HG03064 (cell line): ENCODE measurements around the gene ERBB3.

Experiments
- ATAC-seq: cut with Tn5 transposase; IDR thresholded peaks from one replicate; pipeline ENCODE4 v1.9.1; 2021; ENCODE audit warnings: low read depth; ENCODE audit not compliant: unreplicated experiment

Gene ERBB3

GRCh38 chr12:56078931-56079722, 838 bp upstream of the ERBB3 start:
- ATAC-seq = no peak

- ATAC-seq = no peak
Observed at GRCh38 chr12:56080556-56081138, 682 bp downstream of the ERBB3 start.

GRCh38 chr12:56081393-56082347, 1.7 kb downstream of the ERBB3 start:
- ATAC-seq = no peak

- no peak for ATAC-seq
Observed at GRCh38 chr12:56082382-56082781, 2.4 kb downstream of the ERBB3 start.

- ATAC-seq = no peak
Observed at GRCh38 chr12:56082967-56083366, 3.0 kb downstream of the ERBB3 start.

GRCh38 chr12:56084958-56085543, 5.1 kb downstream of the ERBB3 start:
- ATAC-seq = no peak

- ATAC-seq = no peak
Observed at GRCh38 chr12:56086096-56086495, 6.1 kb downstream of the ERBB3 start.

- ATAC-seq = no peak
Observed at GRCh38 chr12:56086608-56087007, 6.6 kb downstream of the ERBB3 start.

GRCh38 chr12:56087220-56087619, 7.3 kb downstream of the ERBB3 start:
- no peak for ATAC-seq

- ATAC-seq = no peak
Observed at GRCh38 chr12:56097738-56098137, 17.8 kb downstream of the ERBB3 start.

GRCh38 chr12:56098592-56098991, 18.6 kb downstream of the ERBB3 start:
- ATAC-seq = no peak

- no peak for ATAC-seq
Observed at GRCh38 chr12:56099787-56100186, 19.8 kb downstream of the ERBB3 start.

- ATAC-seq = no peak
Observed at GRCh38 chr12:56101045-56101444, 21.1 kb downstream of the ERBB3 start.

- ATAC-seq = no peak
Observed at GRCh38 chr12:56102683-56103065, 22.7 kb downstream of the ERBB3 start.

GRCh38 chr12:56103066-56103711, 23.2 kb downstream of the ERBB3 start:
- ATAC-seq = no peak

- no peak for ATAC-seq
Observed at GRCh38 chr12:56103823-56104108, 23.8 kb downstream of the ERBB3 start.

- peak; percentile 96 for ATAC-seq
Observed at GRCh38 chr12:56104109-56104814, 24.3 kb downstream of the ERBB3 start, which contains the start of gene PA2G4. TSS of gene PA2G4 (plus strand) at chr12:56104559. CDS start at chr12:56104738, 179 bp downstream.

- ATAC-seq = peak; percentile 12
Observed at GRCh38 chr12:56104815-56105608, 25.0 kb downstream of the ERBB3 start.

GRCh38 chr12:56105609-56105902, 25.6 kb downstream of the ERBB3 start:
- ATAC-seq = no peak
